GM18870 (cell line): ENCODE results near the gene ATP10A.

ENCODE experiments used
- ATAC-seq: cut with Tn5 transposase; IDR thresholded peaks from one replicate; pipeline ENCODE4 v1.9.1; 2021; ENCODE audit warnings: moderate library complexity; ENCODE audit not compliant: unreplicated experiment

The ATP10A gene

GRCh38 chr15:25727116-25727515 is 136.0 kb downstream of the ATP10A start:
- no peak for ATAC-seq

- no peak for ATAC-seq
Measured at GRCh38 chr15:25725758-25726157, 137.4 kb downstream of the ATP10A start.

GRCh38 chr15:25724899-25725298 is 138.2 kb downstream of the ATP10A start:
- ATAC-seq: no peak

- no peak for ATAC-seq
Measured at GRCh38 chr15:25721605-25721955, 141.5 kb downstream of the ATP10A start.

GRCh38 chr15:25719101-25719985 is 143.8 kb downstream of the ATP10A start:
- no peak for ATAC-seq

GRCh38 chr15:25718597-25718996 is 144.5 kb downstream of the ATP10A start:
- no peak for ATAC-seq

GRCh38 chr15:25718169-25718536 is 145.0 kb downstream of the ATP10A start:
- ATAC-seq: no peak

- ATAC-seq: no peak
Measured at GRCh38 chr15:25717457-25718168, 145.5 kb downstream of the ATP10A start.

- no peak for ATAC-seq
Measured at GRCh38 chr15:25717127-25717456, 146.0 kb downstream of the ATP10A start.

GRCh38 chr15:25716414-25717126 is 146.6 kb downstream of the ATP10A start:
- no peak for ATAC-seq

- ATAC-seq: no peak
Measured at GRCh38 chr15:25715536-25716413, 147.4 kb downstream of the ATP10A start.

GRCh38 chr15:25714538-25714840 is 148.6 kb downstream of the ATP10A start:
- ATAC-seq: no peak

GRCh38 chr15:25713736-25714537 is 149.2 kb downstream of the ATP10A start:
- no peak for ATAC-seq

- no peak for ATAC-seq
Measured at GRCh38 chr15:25712961-25713355, 150.2 kb downstream of the ATP10A start.

- no peak for ATAC-seq
Measured at GRCh38 chr15:25712192-25712960, 150.8 kb downstream of the ATP10A start.

- ATAC-seq: no peak
Measured at GRCh38 chr15:25711691-25712090, 151.4 kb downstream of the ATP10A start.

- no peak for ATAC-seq
Measured at GRCh38 chr15:25711164-25711563, 152.0 kb downstream of the ATP10A start.

GRCh38 chr15:25710184-25710583 is 152.9 kb downstream of the ATP10A start:
- ATAC-seq: no peak

GRCh38 chr15:25709437-25710159 is 153.5 kb downstream of the ATP10A start:
- ATAC-seq: no peak
